Ovary (tissue), 3 donors: ENCODE measurements around the gene KDM4E.

Experiments used
- CTCF ChIP-seq, 3 donors: fragments of 450-650 bp in 2 of 3; fragments of 200-600 bp in 1 of 3; IDR thresholded peaks; one replicate each; pipeline versions ENCODE4 v1.5.1 to v1.8.0; 2016 to 2022; ENCODE audit warnings: antibody characterized with exemption in 3 of 3, mild to moderate bottlenecking in 1 of 3
- EP300 ChIP-seq: sonication (generic); formaldehyde crosslinking; IDR thresholded peaks from one replicate; pipeline ENCODE4 v1.6.1; 2017; ENCODE audit warnings: antibody characterized with exemption
- POLR2A ChIP-seq: fragments of 450-650 bp; IDR thresholded peaks from one replicate; pipeline ENCODE4 v1.6.1; 2017; ENCODE audit warnings: antibody characterized with exemption, mild to moderate bottlenecking, moderate library complexity
- donor health status: DM: no; HTN: no; CAD: no.

DNA sequence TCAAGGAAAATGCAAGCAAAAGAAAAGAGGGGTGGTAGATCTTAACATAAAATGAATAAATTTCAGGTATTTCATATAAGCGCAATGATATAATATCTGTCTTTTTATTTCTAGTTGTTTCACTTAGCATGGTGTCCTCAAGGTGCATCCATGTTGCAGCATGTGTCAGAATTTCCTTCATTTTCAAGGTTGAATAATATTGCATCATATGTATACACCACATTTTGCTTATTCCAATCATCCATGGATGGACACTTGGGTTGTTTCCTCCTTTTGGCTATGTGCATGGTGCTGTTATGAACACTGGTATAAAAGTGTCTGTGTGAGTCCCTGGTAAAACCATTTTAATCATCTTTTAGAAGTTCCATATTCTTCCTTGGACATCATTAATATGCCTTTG lies 17.2 kb downstream of the KDM4E start:
- no peak for TF ChIP-seq CTCF (IDR thresholded peaks at IDR 0.05)
- no peak for TF ChIP-seq POLR2A
- TF ChIP-seq EP300: no peak
